H1 (cell line): ENCODE results near the gene SLC8A1. TPM values are rescaled to one million over a fixed set of nuclear protein-coding genes. Genes with fewer than 3 reads are reported as not detected.

ENCODE experiments used
- EP300 ChIP-seq, 2 experiments: IDR thresholded peaks; 1 replicate in 1 of 2; 2 replicates in 1 of 2; pipeline ENCODE4 v1.6.1; 2011 to 2012; ENCODE audit warnings: low read depth in 2 of 2, low read length in 2 of 2, mild to moderate bottlenecking in 2 of 2, borderline replicate concordance in 1 of 2, inconsistent platforms in 1 of 2, moderate library complexity in 1 of 2
- GABPA ChIP-seq: IDR thresholded peaks from 2 replicates; pipeline ENCODE4 v1.6.1; 2011; ENCODE audit warnings: mild to moderate bottlenecking, low read length, moderate library complexity, borderline replicate concordance; ENCODE audit not compliant: insufficient read depth
- NRF1 ChIP-seq: IDR thresholded peaks from 2 replicates; pipeline ENCODE4 v1.6.1; 2011; ENCODE audit warnings: mild to moderate bottlenecking, low read depth, low read length, improper control_type of control experiment
- RBBP5 ChIP-seq: IDR thresholded peaks from 2 replicates; pipeline ENCODE4 v1.7.1; 2012; ENCODE audit warnings: low read depth, mild to moderate bottlenecking, inconsistent platforms, low read length, moderate library complexity, borderline replicate concordance
- SAP30 ChIP-seq: fragments of 300-600 bp; sonication (generic); IDR thresholded peaks from 2 replicates; pipeline ENCODE4 v1.7.1; 2012; ENCODE audit warnings: low read length, moderate library complexity, mild to moderate bottlenecking, inconsistent platforms; ENCODE audit not compliant: insufficient read depth, insufficient replicate concordance
- SIRT6 ChIP-seq: IDR thresholded peaks from one replicate; pipeline ENCODE4 v1.7.1; 2012; ENCODE audit warnings: low read length, inconsistent platforms
- SIX5 ChIP-seq: IDR thresholded peaks from 2 replicates; pipeline ENCODE4 v1.6.1; 2011; ENCODE audit warnings: mild to moderate bottlenecking, low read depth, low read length
- polyA plus RNA-seq, 7 experiments: library from polyadenylated mRNA; depleted of rRNA in 3 of 7; stranded (reverse) in 5 of 7; unstranded in 2 of 7; fragments of >200 nt in 5 of 7; fragments of 200-250 nt in 2 of 7; gene quantifications; 1 replicate in 5 of 7; 2 replicates in 1 of 7; 4 replicates in 1 of 7; pipeline versions ENCODE4 v1.2.1 to v1.2.3, GENCODE V29; 2011 to 2013; ENCODE audit warnings: missing spikeins in 2 of 7, mixed read lengths in 2 of 7
- total RNA-seq: library from RNA; stranded (reverse); fragmentation: NEBNext Ultra II Directional; extraction: Animal tissue kit (Norgen Biotek cat#: 25700); gene quantifications from 2 replicates; pipeline ENCODE4 v1.2.1, GENCODE V29; 2021
- TF ChIP-seq, protein P1 (sequence below): fragments of 300-600 bp; sonication (generic); IDR thresholded peaks from 2 replicates; pipeline ENCODE4 v1.7.1; 2012; ENCODE audit warnings: low read length, moderate library complexity, mild to moderate bottlenecking, inconsistent platforms; ENCODE audit not compliant: insufficient replicate concordance

The SLC8A1 gene
- total and polyA plus RNA-seq, 2 of the 8 experiments (the other 6 are each of a cell fraction or from before 2014, with no cell fraction given): 0.68 to 3.6 TPM

DNA sequence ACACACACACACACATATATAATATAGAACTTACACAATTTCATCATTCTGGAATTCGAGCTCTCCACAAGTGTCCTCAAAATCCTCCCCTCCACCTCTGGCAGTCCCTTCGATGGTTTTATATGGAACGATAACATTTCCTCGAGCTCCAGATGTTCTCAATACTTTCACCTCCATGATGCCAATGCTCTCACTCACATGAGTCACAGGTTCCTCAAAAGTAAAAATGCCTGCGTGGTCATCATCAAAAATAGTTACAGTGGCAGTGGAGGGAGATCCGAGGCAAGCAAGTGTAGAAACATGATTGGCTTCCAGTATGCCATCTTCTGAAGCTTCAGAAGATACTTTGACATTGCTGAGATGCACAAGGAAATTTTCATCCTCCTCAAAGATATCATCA lies 23.5 kb downstream of the SLC8A1 start (continued):
- TF ChIP-seq, protein P1, sequence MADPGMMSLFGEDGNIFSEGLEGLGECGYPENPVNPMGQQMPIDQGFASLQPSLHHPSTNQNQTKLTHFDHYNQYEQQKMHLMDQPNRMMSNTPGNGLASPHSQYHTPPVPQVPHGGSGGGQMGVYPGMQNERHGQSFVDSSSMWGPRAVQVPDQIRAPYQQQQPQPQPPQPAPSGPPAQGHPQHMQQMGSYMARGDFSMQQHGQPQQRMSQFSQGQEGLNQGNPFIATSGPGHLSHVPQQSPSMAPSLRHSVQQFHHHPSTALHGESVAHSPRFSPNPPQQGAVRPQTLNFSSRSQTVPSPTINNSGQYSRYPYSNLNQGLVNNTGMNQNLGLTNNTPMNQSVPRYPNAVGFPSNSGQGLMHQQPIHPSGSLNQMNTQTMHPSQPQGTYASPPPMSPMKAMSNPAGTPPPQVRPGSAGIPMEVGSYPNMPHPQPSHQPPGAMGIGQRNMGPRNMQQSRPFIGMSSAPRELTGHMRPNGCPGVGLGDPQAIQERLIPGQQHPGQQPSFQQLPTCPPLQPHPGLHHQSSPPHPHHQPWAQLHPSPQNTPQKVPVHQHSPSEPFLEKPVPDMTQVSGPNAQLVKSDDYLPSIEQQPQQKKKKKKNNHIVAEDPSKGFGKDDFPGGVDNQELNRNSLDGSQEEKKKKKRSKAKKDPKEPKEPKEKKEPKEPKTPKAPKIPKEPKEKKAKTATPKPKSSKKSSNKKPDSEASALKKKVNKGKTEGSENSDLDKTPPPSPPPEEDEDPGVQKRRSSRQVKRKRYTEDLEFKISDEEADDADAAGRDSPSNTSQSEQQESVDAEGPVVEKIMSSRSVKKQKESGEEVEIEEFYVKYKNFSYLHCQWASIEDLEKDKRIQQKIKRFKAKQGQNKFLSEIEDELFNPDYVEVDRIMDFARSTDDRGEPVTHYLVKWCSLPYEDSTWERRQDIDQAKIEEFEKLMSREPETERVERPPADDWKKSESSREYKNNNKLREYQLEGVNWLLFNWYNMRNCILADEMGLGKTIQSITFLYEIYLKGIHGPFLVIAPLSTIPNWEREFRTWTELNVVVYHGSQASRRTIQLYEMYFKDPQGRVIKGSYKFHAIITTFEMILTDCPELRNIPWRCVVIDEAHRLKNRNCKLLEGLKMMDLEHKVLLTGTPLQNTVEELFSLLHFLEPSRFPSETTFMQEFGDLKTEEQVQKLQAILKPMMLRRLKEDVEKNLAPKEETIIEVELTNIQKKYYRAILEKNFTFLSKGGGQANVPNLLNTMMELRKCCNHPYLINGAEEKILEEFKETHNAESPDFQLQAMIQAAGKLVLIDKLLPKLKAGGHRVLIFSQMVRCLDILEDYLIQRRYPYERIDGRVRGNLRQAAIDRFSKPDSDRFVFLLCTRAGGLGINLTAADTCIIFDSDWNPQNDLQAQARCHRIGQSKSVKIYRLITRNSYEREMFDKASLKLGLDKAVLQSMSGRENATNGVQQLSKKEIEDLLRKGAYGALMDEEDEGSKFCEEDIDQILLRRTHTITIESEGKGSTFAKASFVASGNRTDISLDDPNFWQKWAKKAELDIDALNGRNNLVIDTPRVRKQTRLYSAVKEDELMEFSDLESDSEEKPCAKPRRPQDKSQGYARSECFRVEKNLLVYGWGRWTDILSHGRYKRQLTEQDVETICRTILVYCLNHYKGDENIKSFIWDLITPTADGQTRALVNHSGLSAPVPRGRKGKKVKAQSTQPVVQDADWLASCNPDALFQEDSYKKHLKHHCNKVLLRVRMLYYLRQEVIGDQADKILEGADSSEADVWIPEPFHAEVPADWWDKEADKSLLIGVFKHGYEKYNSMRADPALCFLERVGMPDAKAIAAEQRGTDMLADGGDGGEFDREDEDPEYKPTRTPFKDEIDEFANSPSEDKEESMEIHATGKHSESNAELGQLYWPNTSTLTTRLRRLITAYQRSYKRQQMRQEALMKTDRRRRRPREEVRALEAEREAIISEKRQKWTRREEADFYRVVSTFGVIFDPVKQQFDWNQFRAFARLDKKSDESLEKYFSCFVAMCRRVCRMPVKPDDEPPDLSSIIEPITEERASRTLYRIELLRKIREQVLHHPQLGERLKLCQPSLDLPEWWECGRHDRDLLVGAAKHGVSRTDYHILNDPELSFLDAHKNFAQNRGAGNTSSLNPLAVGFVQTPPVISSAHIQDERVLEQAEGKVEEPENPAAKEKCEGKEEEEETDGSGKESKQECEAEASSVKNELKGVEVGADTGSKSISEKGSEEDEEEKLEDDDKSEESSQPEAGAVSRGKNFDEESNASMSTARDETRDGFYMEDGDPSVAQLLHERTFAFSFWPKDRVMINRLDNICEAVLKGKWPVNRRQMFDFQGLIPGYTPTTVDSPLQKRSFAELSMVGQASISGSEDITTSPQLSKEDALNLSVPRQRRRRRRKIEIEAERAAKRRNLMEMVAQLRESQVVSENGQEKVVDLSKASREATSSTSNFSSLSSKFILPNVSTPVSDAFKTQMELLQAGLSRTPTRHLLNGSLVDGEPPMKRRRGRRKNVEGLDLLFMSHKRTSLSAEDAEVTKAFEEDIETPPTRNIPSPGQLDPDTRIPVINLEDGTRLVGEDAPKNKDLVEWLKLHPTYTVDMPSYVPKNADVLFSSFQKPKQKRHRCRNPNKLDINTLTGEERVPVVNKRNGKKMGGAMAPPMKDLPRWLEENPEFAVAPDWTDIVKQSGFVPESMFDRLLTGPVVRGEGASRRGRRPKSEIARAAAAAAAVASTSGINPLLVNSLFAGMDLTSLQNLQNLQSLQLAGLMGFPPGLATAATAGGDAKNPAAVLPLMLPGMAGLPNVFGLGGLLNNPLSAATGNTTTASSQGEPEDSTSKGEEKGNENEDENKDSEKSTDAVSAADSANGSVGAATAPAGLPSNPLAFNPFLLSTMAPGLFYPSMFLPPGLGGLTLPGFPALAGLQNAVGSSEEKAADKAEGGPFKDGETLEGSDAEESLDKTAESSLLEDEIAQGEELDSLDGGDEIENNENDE: no peak
- TF ChIP-seq GABPA (no peak), NRF1 (no peak), SIX5 (no peak), SIRT6 (no peak), RBBP5 (no peak), SAP30 (no peak), EP300 (IDR thresholded peaks at IDR 0.05; ENCODE audit: borderline replicate concordance in 1 of 2, low read depth in 2 of 2, low read length in 2 of 2) (no peak)
